ENCODE measurements around the gene FBXO30. TPM values are rescaled to one million over a fixed set of nuclear protein-coding genes. Genes with fewer than 3 reads are reported as not detected.
A peak's percentile ranks its signal among the peaks of the same experiment; 100 is the strongest.

FBXO30 gene
- total RNA-seq, 2 experiments from 2014 or later: 3.1 to 3.4 TPM

DNA sequence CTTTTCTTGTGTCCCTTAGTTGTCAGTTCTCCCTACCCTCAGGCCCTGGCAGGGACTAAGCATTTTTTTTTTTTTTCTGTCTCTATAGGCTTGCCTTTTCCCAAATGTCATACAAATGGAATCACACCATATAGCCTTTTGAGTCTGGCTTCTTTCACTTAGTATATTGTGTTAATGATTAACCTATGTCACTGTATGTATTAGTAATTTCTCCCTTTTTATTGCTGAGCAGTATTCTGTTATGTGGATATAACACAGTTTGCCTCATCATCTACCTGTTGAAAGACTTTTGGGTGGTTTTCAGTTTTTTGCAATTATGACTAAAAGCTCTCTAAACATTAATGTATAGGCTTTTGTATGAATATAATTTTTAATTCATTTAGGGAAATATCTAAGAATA, 16.0 kb upstream of the FBXO30 start:
- ChIA-PET POLR2A (no interaction called here), CTCF (no interaction called here)
- DNase-seq (no peak), ATAC-seq (no peak)
- Mint-ChIP-seq H3K27ac (no peak overlapping the region), H3K4me3 (no peak overlapping the region), H3K9me3 (no peaks in the 10 kb centered on the region), H3K4me1 (ENCODE audit: low read depth) (no peaks in the 10 kb centered on the region), H3K36me3 (ENCODE audit: low read depth) (no peaks in the 10 kb centered on the region), H3K27me3 (no peaks in the 10 kb centered on the region)
- TF ChIP-seq, protein P1, sequence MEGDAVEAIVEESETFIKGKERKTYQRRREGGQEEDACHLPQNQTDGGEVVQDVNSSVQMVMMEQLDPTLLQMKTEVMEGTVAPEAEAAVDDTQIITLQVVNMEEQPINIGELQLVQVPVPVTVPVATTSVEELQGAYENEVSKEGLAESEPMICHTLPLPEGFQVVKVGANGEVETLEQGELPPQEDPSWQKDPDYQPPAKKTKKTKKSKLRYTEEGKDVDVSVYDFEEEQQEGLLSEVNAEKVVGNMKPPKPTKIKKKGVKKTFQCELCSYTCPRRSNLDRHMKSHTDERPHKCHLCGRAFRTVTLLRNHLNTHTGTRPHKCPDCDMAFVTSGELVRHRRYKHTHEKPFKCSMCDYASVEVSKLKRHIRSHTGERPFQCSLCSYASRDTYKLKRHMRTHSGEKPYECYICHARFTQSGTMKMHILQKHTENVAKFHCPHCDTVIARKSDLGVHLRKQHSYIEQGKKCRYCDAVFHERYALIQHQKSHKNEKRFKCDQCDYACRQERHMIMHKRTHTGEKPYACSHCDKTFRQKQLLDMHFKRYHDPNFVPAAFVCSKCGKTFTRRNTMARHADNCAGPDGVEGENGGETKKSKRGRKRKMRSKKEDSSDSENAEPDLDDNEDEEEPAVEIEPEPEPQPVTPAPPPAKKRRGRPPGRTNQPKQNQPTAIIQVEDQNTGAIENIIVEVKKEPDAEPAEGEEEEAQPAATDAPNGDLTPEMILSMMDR (IDR thresholded peaks at IDR 0.05): no peak
- intact Hi-C loops (cut with micrococcal nuclease): no loop called here

DNA sequence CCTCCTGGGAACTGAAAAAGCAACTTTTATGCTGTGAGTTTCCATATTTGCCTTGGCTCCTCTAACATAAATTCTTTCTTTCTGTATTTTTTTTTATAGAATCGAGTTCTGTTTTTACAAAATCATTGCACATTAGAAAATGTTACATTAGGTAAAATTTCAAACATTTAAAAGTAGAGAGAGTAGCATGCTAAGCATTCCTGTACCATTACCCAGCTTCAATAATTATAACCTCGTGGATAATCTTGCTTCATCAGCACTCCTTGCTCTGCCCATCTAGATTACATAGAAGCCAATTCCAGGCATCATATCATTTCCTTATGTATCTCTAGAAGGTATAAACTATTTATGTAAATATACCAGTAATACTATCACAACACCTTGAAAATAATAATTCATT, 15.4 kb upstream of the FBXO30 start:
- ChIA-PET POLR2A (no interaction called here), CTCF (interaction anchor here (1.1 kb wide), 1 partner anchor 10 kb away, joined by 3 read pairs; no protein-coding TSS in a partner anchor)
- TF ChIP-seq, protein P1 (IDR thresholded peaks at IDR 0.05): no peak
- no peaks in the 10 kb centered on the region for H3K27me3 Mint-ChIP-seq
- DNase-seq (no peak), ATAC-seq (no peak)
- no peaks in the 10 kb centered on the region for H3K4me1 Mint-ChIP-seq (ENCODE audit: low read depth)
- H3K4me3 Mint-ChIP-seq: no peak overlapping the region
- no peak overlapping the region for H3K27ac Mint-ChIP-seq
- H3K9me3 Mint-ChIP-seq: no peaks in the 10 kb centered on the region
- H3K36me3 Mint-ChIP-seq (ENCODE audit: low read depth): peaks cover 2% of the 10 kb centered on the region
- intact Hi-C loops (cut with micrococcal nuclease): no loop called here

DNA sequence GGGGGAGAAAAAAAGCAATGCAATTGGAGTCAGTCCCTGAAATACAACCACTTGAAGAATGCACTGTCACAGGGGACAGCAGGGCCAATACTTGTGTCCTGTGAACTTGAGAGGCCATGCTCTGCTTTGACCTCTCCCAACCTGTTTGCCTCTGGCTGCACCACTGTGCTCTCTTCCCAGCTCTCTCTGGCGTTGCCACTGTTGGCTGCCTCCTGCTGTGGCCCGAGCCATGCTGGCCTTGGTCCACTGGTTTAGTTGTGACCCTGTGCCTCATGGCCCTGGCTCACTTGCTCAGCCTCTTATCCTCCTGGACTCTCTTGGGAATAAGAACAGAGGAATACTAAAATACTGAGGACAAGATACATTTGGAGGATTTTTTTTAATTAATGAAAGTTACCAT, 14.5 kb upstream of the FBXO30 start:
- intact Hi-C loops (cut with micrococcal nuclease): no loop called here
- Mint-ChIP-seq H3K9me3 (no peaks in the 10 kb centered on the region), H3K4me3 (no peak overlapping the region), H3K27ac (no peak overlapping the region), H3K27me3 (no peaks in the 10 kb centered on the region), H3K36me3 (ENCODE audit: low read depth) (peaks cover 2% of the 10 kb centered on the region), H3K4me1 (ENCODE audit: low read depth) (no peaks in the 10 kb centered on the region)
- POLR2A ChIA-PET: no interaction called here
- TF ChIP-seq, protein P1 (IDR thresholded peaks at IDR 0.05): no peak
- DNase-seq (no peak), ATAC-seq (no peak)
- CTCF ChIA-PET: interaction anchor here (1.1 kb wide), 1 partner anchor 9 kb away, joined by 3 read pairs; no protein-coding TSS in a partner anchor

DNA sequence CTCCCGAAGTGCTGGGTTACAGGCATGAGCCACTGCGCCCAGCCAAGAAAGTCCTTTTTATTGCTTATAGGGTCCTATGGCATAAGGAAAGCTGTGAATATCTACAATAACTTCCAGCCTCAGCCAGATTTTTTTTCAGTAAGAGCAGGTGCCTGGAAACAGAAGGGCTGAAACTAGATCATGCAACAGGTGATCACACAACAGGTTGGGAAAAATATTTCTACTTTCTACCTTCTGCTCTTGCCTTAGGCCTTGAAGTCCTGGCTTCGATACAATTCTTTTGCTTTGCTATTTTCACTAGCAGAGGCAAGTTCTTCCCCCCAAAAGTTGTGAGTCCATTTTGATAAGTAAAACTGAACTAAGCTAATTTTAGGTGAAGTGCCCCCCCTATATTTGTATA, 9.7 kb upstream of the FBXO30 start:
- Mint-ChIP-seq H3K27ac (no peak overlapping the region), H3K4me3 (no peak overlapping the region), H3K4me1 (ENCODE audit: low read depth) (peaks cover 39% of the 10 kb centered on the region), H3K27me3 (no peaks in the 10 kb centered on the region), H3K36me3 (ENCODE audit: low read depth) (peaks cover 6% of the 10 kb centered on the region), H3K9me3 (no peaks in the 10 kb centered on the region)
- ATAC-seq (no peak), DNase-seq (no peak)
- CTCF ChIA-PET: no interaction called here
- intact Hi-C loops (cut with micrococcal nuclease): loop anchor here (5.0 kb wide), 1 partner anchor 138 kb away; the partner anchor contains the start of gene SHPRH
- POLR2A ChIA-PET: interaction anchor here (0.5 to 1.3 kb wide), 3 partner anchors 10 to 91 kb away, joined by 3 to 4 read pairs (median 3); partner anchors contain the start of genes EPM2A and FBXO30
- TF ChIP-seq, protein P1 (IDR thresholded peaks at IDR 0.05): no peak

DNA sequence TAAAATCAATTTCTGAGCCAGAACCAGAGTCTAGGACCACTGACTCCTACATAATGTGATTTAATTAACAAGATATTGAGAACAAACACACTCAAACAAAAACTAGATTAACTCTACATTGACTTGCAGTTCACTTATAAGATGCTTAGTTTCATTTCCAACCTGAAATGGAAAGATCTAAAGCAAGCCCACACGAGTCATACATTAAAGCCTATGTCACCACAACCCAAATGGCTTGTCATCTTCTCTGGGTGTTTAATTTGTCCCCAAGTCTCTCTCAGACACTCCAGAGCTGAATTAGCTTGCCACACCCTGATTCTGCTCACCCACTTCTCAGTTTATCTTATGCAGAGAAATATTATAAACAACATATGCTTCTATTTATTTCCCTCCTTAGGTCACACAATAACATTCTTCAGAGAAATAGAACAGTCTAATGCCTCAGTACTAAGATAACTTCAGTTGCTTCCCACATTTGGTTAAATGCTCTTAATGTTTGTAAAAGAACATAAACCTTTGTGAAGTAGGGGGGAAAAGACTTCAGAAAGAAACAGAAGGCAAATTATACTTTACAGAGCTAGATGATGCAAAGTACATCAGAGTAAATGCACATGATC, 8.8 kb upstream of the FBXO30 start:
- H3K4me1 Mint-ChIP-seq (ENCODE audit: low read depth): peaks cover 44% of the 10 kb centered on the region
- peak; percentile 89 for ATAC-seq
- peaks cover 6% of the 10 kb centered on the region for H3K36me3 Mint-ChIP-seq (ENCODE audit: low read depth)
- TF ChIP-seq, protein P1 (IDR thresholded peaks at IDR 0.05): no peak
- peak; percentile 23 for DNase-seq
- H3K4me3 Mint-ChIP-seq: no peak overlapping the region
- H3K9me3 Mint-ChIP-seq: no peaks in the 10 kb centered on the region
- H3K27ac Mint-ChIP-seq: peak overlapping the region; percentile 40
- ChIA-PET CTCF (interaction anchor here (0.8 kb wide), 1 partner anchor 14 kb away, joined by 3 read pairs; no protein-coding TSS in a partner anchor), POLR2A (interaction anchor here (0.9 to 1.3 kb wide), 3 partner anchors 9 to 93 kb away, joined by 3 to 4 read pairs (median 3); partner anchors contain the start of genes EPM2A and FBXO30)
- H3K27me3 Mint-ChIP-seq: no peaks in the 10 kb centered on the region
- intact Hi-C loops (cut with micrococcal nuclease): loop anchor here (5.0 kb wide), 1 partner anchor 139 kb away; the partner anchor contains the start of gene SHPRH
